ENCODE data around the gene PHPT1. TPM values are rescaled to one million over a fixed set of nuclear protein-coding genes. Genes with fewer than 3 reads are reported as not detected.

Gene PHPT1
- total and polyA plus RNA-seq, 2 of the 13 experiments (the other 11 are each of a cell fraction or from before 2014, with no cell fraction given), result 189 to 192 TPM

GRCh38 chr9:136890661-136891060, 41.5 kb downstream of the PHPT1 start:
- Histone ChIP-seq H3K9me3 (ENCODE audit: low read length) (no peaks in the 10 kb centered on the region), H4K20me1 (ENCODE audit: insufficient read depth, low read length) (0 out of 2 replicates have a peak, but pooled peaks cover 10% of the 10 kb centered on the region), H3K4me3 (replicated peaks in 1 of 3; ENCODE audit: insufficient read depth in 1 of 3, low read depth in 2 of 3, low read length in 3 of 3) (no peak overlapping the region), H3K4me2 (ENCODE audit: low read depth, low read length) (no peak overlapping the region), H3K79me2 (ENCODE audit: insufficient read depth, low read length) (peaks cover 75% of the 10 kb centered on the region), H2AFZ (ENCODE audit: low read length) (no peak overlapping the region), H3K9ac (ENCODE audit: insufficient read depth, low read depth, low read length) (no peak overlapping the region), H3K27ac (ENCODE audit: extremely low read length, insufficient read depth, low read length) (no peak overlapping the region), H3K36me3 (replicated peaks in 1 of 2; ENCODE audit: control insufficient read depth in 1 of 2, insufficient read depth in 2 of 2, low read length in 2 of 2) (peaks cover 1 to 22% of the 10 kb centered on the region in 2 experiments; a peak in 4 of 5 replicates), H3K4me1 (ENCODE audit: insufficient read depth, low read length) (peaks cover 15% of the 10 kb centered on the region), H3K27me3 (ENCODE audit: control insufficient read depth in 1 of 2, insufficient read depth in 2 of 2, low read length in 2 of 2) (no peaks in the 10 kb centered on the region)
- ATAC-seq (no peak), DNase-seq (ENCODE audit: low spot score) (no peak), FAIRE-seq (no peak)
- intact Hi-C loops (cut with micrococcal nuclease; ENCODE audit: unreplicated experiment), result no loop called here
- in situ Hi-C loops (cut with HindIII; ENCODE audit: extremely low pct_ligation_motif_present, low pct_unique_long_range_greater_than_20kb), result no loop called here
- ChIA-PET CTCF (ENCODE audit: low intra/inter-chr PET ratio, low total read pairs) (no interaction called here), POLR2A (no interaction called here)
- BruUV-seq (replicated peaks), result no TSS peak
- peak; percentile 66; the same call in 1 of the 2 replicates for TF ChIP-seq ZNF770 (CRISPR knock-in tag; IDR thresholded peaks at IDR 0.05)
- no peak for TF ChIP-seq E2F5 (CRISPR knock-in tag; conservative IDR thresholded peaks at IDR 0.05)
- WGBS (ENCODE audit: low lambda C conversion rate), result 69% methylated on average over 5 of the region's 13 CpGs

- peak overlapping the region; percentile 5; the same call in 1 of the 2 replicates for H3K9ac ChIP-seq (ENCODE audit: insufficient read depth, low read depth, low read length)
- no peak for TF ChIP-seq KDM5B (CRISPR knock-in tag; IDR thresholded peaks at IDR 0.05; ENCODE audit: borderline replicate concordance)
- TF ChIP-seq SP4 (CRISPR knock-in tag; IDR thresholded peaks at IDR 0.05), result no peak
- TF ChIP-seq GPN1 (CRISPR knock-in tag; IDR thresholded peaks at IDR 0.05; ENCODE audit: borderline replicate concordance), result no peak
- no peak for TF ChIP-seq ZFX (CRISPR knock-in tag; IDR thresholded peaks at IDR 0.05; ENCODE audit: low read depth)
- TF ChIP-seq ZNF891 (CRISPR knock-in tag; IDR thresholded peaks at IDR 0.05), result no peak
- peak; percentile 31 for TF ChIP-seq AGO2 (optimal IDR thresholded peaks at IDR 0.05; ENCODE audit: low read depth, low read length)
- CTCF ChIA-PET (ENCODE audit: low intra/inter-chr PET ratio, low total read pairs), result no interaction called here
- in situ Hi-C loops (cut with HindIII; ENCODE audit: extremely low pct_ligation_motif_present, low pct_unique_long_range_greater_than_20kb) (no loop called here), intact Hi-C loops (cut with micrococcal nuclease; ENCODE audit: unreplicated experiment) (no loop called here)
- no peak overlapping the region for H2AFZ ChIP-seq (ENCODE audit: low read length)
- DNase-seq (ENCODE audit: low spot score), result no peak
- no peak for ATAC-seq
- H3K36me3 ChIP-seq (replicated peaks in 1 of 2; ENCODE audit: control insufficient read depth in 1 of 2, insufficient read depth in 2 of 2, low read length in 2 of 2), result peaks cover 14 to 38% of the 10 kb centered on the region in 2 experiments
- peaks cover 9% of the 10 kb centered on the region for H3K4me1 ChIP-seq (ENCODE audit: insufficient read depth, low read length)
- no peak overlapping the region for H3K4me2 ChIP-seq (ENCODE audit: low read depth, low read length)
- FAIRE-seq, result no peak
- POLR2A ChIA-PET, result interaction anchor here (0.6 to 1.5 kb wide), 3 partner anchors 10 to 52 kb away, joined by 3 read pairs; partner anchors contain the start of gene TRAF2
- H3K79me2 ChIP-seq (ENCODE audit: insufficient read depth, low read length), result peaks cover 54% of the 10 kb centered on the region
- no peak overlapping the region for H3K4me3 ChIP-seq (replicated peaks in 1 of 3; ENCODE audit: insufficient read depth in 1 of 3, low read depth in 2 of 3, low read length in 3 of 3)
- no peaks in the 10 kb centered on the region for H3K9me3 ChIP-seq (ENCODE audit: low read length)
- H3K27me3 ChIP-seq (ENCODE audit: control insufficient read depth in 1 of 2, insufficient read depth in 2 of 2, low read length in 2 of 2), result no peaks in the 10 kb centered on the region
- no peak overlapping the region for H3K27ac ChIP-seq (ENCODE audit: extremely low read length, insufficient read depth, low read length)
- WGBS (ENCODE audit: low lambda C conversion rate), result 86% methylated on average over 7 of the region's 11 CpGs
- no TSS peak for BruUV-seq (replicated peaks)
- H4K20me1 ChIP-seq (ENCODE audit: insufficient read depth, low read length), result peaks cover 8% of the 10 kb centered on the region
These were observed 46.8 kb downstream of the PHPT1 start for GRCh38 chr9:136896027-136896426.

Data from HepG2 (cell line).